Activated CD4-positive, alpha-beta T cell treated with anti-CD3 and anti-CD28 coated beads, Interleukin-10, Interleukin-2, amounts not matched to agents 100 ng/mL and 50 ng/mL, durations not matched to agents 16 hours and 8 hours (primary cell): Measurements from ENCODE around the gene MORF4L1.
"Not testable (repeated sequence)": the region's sequence is repeated elsewhere in the genome, so short reads cannot be mapped to it uniquely, and the experiment has no call there.

Experiments used
- DNase-seq: peaks from one replicate; pipeline ENCODE4 v3.0.0-alpha.2; 2020

Gene MORF4L1

GRCh38 chr15:78872155-78872971, at the start of gene MORF4L1:
TSS of gene MORF4L1 (plus strand) at chr15:78872890. CDS start at chr15:78873018, 128 bp downstream.
- peak; percentile 98 for DNase-seq

GRCh38 chr15:78828920-78829319, 43.8 kb upstream of the MORF4L1 start:
- no peak for DNase-seq

- DNase-seq, result no peak
Observed at GRCh38 chr15:78830514-78831228, 42.0 kb upstream of the MORF4L1 start.

DNA sequence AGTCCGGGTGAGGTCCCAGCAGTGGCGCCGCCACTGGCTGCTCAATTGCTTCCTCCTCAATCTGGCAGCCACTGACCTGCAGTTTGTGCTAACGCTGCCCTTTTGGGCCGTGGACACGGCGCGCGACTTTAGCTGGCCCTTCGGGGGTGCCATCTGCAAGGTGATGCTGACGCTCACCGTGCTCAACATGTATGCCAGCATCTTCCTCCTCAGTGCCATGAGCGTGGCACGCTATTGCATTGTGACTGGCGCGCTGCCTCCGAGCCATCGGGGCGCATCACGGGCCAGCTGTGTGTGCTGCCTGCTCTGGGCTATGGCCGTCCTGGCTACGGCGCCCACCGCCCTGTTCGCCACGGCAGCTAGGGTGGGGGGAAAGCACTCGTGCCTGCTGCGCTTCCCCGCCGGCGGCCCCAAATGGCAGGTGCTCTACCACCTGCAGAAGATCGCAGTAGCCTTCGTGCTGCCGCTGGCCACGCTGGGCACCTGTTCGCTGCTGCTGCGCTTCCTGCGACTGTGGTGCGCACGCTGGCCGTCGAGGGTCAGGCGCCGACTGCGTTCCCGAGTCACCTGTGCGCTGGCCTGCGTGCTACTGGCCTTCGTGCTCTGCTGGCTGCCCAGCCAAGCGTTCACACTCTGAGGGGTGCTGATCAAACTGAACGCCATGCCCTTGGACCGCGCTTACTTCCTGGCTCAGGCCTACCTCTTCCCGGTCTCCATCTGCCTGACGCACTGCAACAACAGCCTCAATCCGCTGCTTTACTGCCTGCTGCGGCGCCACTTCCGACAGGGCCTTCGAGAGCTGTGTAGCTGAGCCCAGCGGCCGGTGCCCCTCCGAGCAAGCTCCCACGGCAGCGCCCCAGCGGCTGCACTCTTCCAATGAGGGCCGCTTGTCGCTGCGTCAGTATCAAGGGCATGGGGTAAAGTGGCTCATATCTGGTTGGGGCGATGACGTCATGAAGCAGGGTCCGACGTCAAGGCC, 41.2 kb upstream of the MORF4L1 start:
- DNase-seq, result no peak

DNA sequence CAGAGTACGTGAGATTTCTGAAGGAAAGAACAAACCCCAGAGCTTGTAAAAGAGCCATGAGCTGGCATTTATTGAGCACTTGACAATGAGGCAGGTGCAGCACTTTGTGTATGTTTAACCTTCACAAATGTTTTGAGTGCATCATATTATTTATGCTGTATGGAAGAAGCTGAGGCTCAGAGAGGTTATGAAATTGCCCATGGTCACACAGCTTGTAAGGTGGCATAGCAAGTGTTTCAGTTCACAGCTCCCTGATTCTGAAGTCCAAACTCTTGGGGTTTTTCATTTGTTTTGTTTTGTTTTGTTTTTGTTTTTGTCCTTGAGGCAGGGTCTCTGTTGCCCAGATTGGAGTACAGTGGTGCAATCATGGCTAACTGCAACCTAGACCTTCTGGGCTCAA, 36.4 kb upstream of the MORF4L1 start:
- no peak for DNase-seq

DNA sequence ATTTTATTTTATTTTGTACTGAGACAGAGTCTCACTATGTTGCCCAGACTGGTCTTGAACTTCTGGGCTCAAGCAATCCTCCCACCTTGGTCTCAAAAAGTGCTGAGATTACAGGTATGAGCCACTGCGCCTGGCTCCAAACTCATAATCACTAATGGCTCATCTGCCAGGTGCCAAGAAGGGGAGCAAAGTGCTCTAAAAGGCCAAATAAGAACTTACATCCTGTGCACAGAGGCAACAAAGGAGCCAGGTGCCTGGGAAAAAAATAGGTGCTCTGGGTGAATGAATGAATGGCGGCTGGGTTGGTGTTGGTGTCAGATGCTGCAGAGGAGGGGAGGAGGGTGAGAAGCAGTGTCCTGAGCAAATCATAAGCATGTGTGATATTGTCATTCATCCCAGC, 35.6 kb upstream of the MORF4L1 start:
- DNase-seq, result no peak

DNA sequence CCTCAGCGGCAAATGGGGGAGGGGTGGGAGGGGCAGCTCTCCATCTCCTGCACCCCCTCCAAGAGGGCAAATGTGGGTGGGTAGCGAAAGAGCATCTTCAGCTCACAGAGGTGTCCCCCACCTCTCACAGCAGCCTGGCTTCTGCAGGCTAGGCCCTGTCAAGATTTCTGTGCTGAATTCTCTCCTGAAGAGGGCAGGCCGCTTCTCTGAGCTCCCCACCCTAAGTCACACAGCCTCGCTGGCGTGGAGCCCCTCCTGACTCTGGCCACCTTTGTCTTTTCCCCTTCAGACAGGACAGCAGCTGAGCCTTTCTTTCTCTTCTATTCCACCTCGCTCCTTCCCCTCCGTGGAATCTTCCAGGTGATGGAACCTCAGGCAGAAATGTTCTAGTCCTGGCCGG, 35.1 kb upstream of the MORF4L1 start:
- no peak for DNase-seq

DNA sequence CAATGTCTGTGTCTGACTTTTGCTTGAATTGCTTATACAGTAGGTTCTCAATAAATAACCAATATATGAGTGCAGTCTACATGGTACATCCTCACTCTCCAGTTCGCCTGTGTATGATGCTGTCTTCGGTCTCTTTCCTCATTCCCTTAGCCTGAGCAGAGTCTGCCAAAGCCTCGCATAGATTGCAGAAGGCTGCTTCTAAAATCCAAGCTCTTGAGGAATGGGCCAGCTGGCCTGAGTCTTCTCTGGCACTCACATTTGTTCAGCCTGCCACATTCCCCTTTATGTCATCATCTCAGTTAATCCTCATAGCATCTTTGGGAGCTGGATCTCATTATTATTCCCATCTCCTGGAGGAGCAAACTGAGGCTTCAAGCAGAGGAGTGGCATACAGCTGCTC, 34.2 kb upstream of the MORF4L1 start:
- DNase-seq, result no peak

DNA sequence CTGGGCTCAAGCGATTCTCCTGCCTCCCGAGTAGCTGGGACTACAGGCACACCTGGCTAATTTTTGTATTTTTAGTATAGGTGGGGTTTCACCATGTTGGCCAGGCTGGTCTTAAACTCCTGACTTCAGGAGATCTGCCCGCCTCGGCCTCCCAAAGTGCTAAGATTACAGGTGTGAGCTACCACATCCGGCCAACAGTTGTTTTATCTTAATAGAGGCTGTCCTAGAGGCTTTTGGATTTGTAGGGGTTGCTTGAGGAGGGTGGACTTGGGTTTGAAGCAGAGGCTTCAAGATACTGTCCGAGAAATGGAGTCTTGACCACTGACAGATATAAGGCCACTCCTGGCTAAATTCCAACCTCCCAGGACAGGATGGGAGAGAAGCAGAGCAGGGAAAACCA, 33.5 kb upstream of the MORF4L1 start:
- not testable (repeated sequence) for DNase-seq

DNA sequence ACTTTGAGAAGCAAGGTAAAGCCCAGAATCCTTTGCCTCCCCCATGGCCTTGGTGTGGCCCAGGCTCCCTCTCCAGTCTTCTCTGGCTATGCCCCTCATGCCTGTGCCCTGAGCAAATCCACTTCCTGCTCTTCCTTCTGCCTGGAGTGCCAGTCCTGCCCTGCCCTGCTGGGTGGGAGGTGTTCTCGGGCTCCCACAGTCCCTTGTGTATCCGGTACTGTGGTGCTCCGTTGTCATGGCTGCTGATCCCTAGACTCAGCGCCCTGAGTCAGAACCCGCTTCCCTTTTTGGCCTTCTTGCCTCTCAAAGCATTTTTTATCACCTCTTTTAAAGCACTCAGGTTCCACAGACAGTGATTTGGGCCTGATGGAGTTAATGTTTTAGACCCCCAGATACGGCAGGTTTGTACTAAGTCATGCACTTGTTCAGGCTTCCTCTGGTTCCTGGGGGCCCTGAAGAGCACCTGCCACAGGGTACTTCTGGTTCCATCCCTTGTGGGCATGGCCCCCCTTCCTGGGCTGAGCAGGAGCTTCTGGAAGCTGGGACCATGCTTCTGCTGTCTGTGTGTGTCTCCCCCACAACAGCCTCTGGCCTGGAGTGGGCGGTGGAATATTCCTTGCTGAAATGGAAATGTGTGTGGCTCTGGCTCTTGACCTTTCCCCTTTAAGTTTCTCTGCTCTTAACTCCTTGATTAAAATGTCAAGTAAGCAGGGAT, 31.9 kb upstream of the MORF4L1 start:
- no peak for DNase-seq

DNA sequence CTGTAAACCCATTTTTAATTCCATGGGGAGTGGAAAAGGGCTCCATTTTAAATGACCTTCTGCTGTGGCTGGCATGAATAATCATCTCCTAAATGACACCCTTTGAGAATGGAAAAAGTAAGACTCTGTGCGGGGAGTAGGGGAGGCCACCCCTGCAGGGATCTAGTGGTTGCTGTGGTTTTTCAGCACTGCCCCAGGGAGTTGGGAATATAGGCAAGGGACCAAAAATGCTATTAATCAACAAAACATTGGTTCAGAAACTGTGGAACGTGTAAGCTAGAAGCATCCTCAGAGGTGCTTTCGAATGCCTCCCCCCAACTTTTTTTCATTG, 31.3 kb upstream of the MORF4L1 start:
- no peak for DNase-seq

DNA sequence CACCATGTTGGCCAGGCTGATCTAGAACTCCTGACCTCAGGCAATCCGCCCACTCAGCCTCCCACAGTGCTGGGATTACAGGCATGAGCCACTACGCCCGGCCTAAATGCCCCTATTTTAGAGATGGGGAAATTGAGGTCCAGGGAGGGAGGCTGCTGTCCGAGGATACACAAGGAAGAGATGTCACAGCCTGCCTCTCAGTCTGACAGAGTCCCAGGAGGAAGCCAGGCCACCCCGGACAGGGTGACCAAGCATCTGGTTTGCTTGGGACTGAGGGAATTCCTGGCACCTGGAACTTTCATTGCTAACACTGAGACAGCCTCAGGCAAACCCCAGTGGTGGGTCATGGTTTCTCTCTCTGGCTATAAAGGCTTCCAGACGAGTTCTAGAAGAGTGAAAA, 30.8 kb upstream of the MORF4L1 start:
- DNase-seq, result no peak

GRCh38 chr15:78842519-78842918, 30.2 kb upstream of the MORF4L1 start:
- DNase-seq, result no peak

GRCh38 chr15:78846906-78847305, 25.8 kb upstream of the MORF4L1 start:
- not testable (repeated sequence) for DNase-seq

GRCh38 chr15:78847387-78847906, 25.2 kb upstream of the MORF4L1 start:
- not testable (repeated sequence) for DNase-seq

DNA sequence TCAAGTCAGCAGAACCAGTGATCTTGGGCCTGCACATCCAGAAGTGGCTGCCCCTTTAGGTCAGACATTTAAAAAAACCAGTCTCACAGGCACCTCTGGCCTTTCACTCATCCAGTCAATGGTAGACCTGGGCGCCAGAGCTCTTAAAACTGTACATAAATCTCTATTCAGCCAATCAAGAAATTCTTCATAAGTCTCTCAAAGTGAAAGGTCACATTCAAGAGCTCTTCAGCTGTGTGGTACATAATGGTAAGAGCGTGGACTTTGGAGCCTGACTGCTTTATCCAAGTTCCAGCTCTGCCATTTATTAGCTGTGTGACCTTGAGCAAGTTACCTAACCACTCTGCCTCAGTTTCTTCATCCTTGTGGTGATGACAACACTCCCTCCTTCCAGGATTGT, 22.3 kb upstream of the MORF4L1 start:
- DNase-seq, result no peak

GRCh38 chr15:78850941-78851755, 21.5 kb upstream of the MORF4L1 start:
- DNase-seq, result no peak

DNA sequence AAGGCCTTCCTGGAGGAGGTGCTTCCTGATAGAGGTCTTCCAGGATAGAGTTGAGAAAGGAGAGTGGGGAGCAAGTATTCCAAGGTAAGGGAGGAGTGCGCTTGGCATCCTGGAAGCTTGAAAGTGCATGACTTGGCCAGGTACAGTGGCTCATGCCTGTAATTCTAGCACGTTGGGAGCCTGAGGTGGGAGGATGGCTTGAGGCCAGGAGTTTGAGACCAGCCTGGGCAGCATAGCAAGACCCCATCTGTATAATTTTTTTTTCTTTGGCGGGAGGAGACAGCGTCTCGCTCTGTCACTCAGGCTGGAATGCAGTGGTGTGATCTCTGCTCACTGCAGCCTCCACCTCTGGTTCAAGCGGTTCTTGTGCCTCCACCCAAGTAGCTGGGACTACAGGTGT, 19.2 kb upstream of the MORF4L1 start:
- DNase-seq, result no peak

GRCh38 chr15:78854833-78855372, 17.8 kb upstream of the MORF4L1 start:
- DNase-seq, result no peak

- no peak for DNase-seq
Observed at GRCh38 chr15:78855746-78856145, 16.9 kb upstream of the MORF4L1 start.
